Stimulated activated CD8-positive, alpha-beta memory T cell treated with anti-CD3 and anti-CD28 coated beads, Interleukin-7, amount 100 ng/mL, for 48 hours (primary cell): Measurements from ENCODE around the gene SAMD5.

Source experiments
- DNase-seq, 2 donors: peaks; one replicate each; pipeline ENCODE4 v3.0.0-alpha.2; 2020; ENCODE audit warnings: low read depth in 1 of 2; ENCODE audit errors: extremely low read depth in 1 of 2

SAMD5 gene

DNA sequence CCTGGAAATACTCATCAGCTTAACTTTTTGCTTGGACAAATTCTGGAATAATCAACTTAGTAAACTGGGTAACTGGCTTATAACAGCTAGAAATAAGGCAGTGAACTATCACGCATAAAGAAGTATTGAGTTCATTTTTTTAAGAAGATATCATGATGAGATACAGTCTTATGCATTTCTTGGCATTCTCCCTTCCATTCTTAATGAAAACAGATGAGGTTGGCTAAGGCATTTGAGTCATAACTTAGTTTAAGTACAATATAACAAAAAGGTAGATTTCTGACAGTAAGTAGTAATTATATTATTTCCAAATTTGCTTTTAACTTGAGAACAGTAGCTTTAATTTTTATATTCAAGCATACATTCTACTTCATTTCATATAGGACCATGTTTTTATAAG lies 56.1 kb downstream of the SAMD5 start:
- DNase-seq = no peak

- DNase-seq = no peak
Measured at GRCh38 chr6:147566244-147566898, 57.9 kb downstream of the SAMD5 start.

DNA sequence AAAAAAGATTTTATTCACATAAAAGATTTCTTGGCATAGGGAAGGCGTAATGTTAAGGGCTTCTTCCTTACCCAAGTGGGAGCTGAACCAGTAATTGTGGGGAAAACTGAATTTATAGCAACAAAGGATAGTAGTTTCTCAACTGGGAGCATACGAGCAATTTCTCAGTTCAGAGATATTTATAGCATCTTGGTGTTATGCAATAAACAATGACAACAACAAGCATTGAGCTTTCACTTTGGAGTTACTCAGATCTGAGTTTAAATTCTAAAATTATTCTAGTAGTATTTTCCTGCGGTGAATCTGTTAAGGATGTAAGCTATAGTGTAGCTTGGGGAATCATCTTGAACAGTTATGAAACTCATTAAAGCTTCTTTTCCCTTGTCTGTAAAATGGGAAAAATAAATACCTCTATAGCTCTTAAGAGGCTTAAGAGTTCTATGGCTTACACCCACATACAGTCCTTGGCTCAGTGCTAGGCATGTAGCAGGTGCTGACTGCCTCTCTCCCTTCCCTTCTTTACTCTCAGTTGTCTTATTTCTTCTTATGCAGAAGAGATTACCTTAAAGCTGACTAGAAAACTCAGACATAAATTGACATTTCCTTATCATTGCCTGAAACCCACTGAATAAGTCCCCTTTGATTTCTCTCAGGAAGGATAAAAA lies 58.8 kb downstream of the SAMD5 start:
- DNase-seq = no peak

- DNase-seq = no peak
Measured at GRCh38 chr6:147569788-147570187, 61.3 kb downstream of the SAMD5 start.

DNA sequence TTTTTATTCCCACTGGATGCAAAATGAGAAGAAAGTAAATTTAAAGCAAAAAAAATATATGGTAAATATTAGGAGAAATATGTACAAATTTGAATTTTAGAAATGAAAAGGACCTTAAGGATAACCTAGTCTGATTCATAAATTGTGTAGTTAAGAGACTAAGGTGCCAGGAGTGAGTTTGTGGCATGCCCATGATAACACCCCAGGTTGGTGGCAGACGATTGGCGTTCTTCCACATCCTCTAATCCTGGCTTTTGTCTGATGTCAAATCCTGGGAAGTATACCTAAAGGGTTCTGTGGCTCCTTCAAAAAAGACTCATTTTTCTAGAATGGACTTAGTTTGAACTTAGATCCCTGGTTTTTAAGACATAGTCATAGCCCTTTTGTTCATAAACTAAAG lies 62.2 kb downstream of the SAMD5 start:
- DNase-seq = no peak

DNA sequence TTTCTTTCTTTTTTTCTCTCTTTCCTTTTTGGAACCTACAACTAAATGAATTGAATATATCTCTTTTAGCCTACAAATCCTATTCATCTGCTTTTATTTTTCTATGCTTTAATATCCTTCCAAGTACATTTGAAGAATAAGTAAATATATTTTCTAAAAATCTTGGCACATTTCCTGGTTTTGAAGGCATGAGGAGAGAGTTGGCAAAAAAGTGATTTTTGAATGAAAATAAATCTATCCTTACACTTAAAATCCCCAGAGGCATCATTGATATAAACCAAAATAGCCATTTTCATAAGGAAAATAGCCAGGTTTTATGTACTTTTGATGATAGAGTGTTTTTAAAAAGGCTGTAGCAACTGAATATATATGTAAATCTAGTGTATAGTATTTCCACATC lies 69.0 kb downstream of the SAMD5 start:
- DNase-seq = no peak

DNA sequence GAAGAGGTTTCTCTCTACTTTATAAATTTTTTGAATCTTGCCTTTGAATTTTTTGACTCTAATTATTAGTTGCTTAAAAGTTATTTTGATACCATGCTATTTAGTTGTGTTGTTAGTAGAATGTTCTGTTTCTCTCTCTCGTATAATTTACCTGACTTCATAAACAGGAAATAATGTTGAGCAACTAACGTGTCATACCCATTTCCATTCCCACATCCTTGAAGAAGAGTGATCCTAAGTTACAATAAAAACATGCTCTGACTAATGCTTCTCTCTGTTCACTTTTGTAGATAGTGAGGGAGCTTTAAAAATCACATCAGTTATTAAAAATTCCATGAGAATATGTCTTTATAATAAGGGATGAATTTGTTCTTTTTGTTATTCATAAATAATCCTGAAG lies 69.7 kb downstream of the SAMD5 start:
- DNase-seq = no peak

GRCh38 chr6:147578883-147579282 lies 70.4 kb downstream of the SAMD5 start:
- DNase-seq = no peak

GRCh38 chr6:147579667-147580066 lies 71.2 kb downstream of the SAMD5 start:
- no peak for DNase-seq

GRCh38 chr6:147582991-147583390 lies 74.5 kb downstream of the SAMD5 start:
- no peak for DNase-seq

DNA sequence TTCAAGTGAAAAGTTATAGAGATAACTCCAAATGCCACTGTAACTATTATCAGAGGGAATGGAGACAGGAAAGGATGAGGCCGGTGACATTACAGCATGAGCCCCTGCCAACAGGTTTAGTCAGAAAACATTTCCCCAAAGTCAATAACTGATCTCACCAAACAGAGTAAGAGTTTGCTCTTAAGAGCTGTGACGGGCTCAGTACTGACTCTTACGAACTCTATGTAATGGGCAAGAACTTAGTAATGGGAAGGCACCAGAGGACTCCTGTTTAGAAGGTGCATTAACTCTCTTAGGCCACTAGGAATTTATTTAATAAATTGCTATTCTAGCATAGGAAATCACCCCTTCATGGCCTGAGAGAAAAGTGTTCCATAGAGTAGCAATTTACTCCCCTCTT lies 76.8 kb downstream of the SAMD5 start:
- no peak for DNase-seq

DNA sequence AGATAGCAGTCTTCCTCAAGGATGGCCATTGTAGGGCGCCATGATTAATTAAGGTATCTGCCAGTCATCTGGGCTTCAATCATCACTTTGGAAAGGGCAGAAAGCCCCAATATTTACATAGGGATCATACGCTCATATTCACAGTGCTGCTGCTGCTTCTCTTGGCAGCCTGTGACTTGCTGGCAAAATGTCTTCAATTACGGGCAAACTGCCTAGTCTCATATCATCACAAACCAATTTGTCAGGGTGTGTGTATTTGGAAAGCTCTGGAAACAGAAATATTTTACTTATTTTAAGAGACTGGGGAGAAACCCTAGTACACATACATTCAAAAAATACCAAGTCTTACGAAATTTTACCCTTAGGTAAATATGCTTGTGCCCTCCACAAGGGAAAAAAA lies 77.6 kb downstream of the SAMD5 start:
- DNase-seq = no peak

DNA sequence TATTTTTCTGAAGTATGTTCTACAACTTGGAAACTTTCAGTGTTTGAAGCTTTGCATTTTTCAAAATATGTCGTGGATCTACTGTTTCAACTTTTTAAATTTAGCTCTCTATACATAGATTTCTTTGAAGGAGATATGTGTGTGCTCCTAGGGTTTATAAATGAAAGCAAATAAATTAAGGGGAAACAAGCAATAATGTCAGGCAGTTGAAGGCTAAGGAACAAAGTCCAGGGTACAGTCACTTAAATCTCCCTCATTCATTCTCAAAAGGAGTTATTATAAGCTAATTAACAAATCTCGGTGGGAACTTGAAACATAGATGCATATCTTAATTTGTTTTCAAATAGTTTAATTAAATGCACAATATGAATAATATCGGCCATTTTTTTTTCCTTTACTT lies 79.4 kb downstream of the SAMD5 start:
- no peak for DNase-seq

GRCh38 chr6:147588469-147588868 lies 80.0 kb downstream of the SAMD5 start:
- no peak for DNase-seq

GRCh38 chr6:147589739-147590250 lies 81.3 kb downstream of the SAMD5 start:
- no peak for DNase-seq

DNA sequence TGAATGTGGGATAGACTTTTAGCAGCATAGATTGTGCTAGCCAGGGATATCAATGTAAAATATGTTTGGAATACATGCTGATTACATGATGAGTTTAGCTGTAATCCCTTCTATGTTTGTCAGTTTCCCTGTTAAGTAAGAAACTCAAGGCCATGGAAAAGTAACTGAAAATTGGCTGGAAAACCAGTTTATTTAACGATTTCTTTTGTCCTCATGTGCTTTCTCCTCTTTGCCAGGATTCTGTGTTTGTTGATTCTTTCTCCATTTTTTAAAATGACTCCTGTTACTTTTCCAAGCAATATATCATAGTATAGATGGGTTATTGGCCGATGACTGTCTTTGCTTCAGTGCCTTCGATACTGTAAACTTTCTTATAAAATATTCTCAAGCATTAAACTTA lies 87.5 kb downstream of the SAMD5 start:
- no peak for DNase-seq

DNA sequence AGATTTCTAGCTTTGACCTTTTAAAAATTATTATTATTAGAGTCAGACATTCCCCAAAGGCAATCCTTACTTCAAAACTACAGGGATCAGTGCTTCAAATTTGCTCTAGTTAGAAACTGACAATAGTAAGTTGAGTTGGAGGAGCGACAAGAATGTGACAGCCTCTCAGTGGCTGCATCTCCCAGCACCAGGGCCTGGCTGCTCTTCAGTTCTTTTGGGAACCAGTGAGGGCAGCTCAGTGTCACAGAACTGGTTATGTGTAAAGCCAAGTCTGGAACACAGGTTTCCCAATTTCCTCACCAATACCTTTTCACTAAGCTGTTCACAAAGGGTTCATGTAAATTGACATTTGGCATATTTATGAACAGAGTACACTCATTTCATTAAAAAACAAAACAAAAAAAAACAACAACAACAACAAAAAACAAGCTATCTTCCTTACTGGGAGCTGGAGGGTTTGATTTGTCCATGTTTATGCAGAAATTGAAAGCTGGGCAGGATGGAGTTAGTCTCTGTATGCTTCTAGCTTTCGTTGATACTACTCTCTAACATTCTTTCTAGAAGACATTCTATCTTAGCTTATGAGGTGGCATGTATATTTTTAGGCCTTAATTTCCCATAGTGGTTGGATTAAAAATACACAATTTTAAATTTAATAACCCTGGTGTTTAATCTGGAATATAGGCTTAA lies 95.0 kb downstream of the SAMD5 start:
- DNase-seq = no peak

GRCh38 chr6:147604373-147604772 lies 95.9 kb downstream of the SAMD5 start:
- DNase-seq = no peak

GRCh38 chr6:147611992-147612391 lies 103.5 kb downstream of the SAMD5 start:
- no peak for DNase-seq

- DNase-seq = no peak
Measured at GRCh38 chr6:147614501-147614900, 106.0 kb downstream of the SAMD5 start.

- DNase-seq = no peak
Measured at GRCh38 chr6:147615659-147616456, 107.4 kb downstream of the SAMD5 start.
